BLaER1 (cell line): ENCODE measurements around the gene ADCY9.

Experiments
- H3K27ac ChIP-seq: shearing (Covaris generic); formaldehyde crosslinking; 2 replicates; pipeline ENCODE4 v1.8.1; 2022
- H3K27me3 ChIP-seq: shearing (Covaris generic); formaldehyde crosslinking; 2 replicates; pipeline ENCODE4 v1.8.1; 2022
- H3K36me3 ChIP-seq: shearing (Covaris generic); formaldehyde crosslinking; 2 replicates; pipeline ENCODE4 v1.8.1; 2022
- H3K4me1 ChIP-seq: shearing (Covaris generic); formaldehyde crosslinking; 2 replicates; pipeline ENCODE4 v1.8.1; 2022
- H3K4me2 ChIP-seq: shearing (Covaris generic); formaldehyde crosslinking; 2 replicates; pipeline ENCODE4 v1.8.1; 2022
- H3K4me3 ChIP-seq: shearing (Covaris generic); formaldehyde crosslinking; 2 replicates; pipeline ENCODE4 v1.8.1; 2022
- H3K9ac ChIP-seq: shearing (Covaris generic); formaldehyde crosslinking; 2 replicates; pipeline ENCODE4 v1.8.1; 2022
- H3K9me3 ChIP-seq: shearing (Covaris generic); formaldehyde crosslinking; 2 replicates; pipeline ENCODE4 v1.8.1; 2022
- H4K20me1 ChIP-seq: shearing (Covaris generic); formaldehyde crosslinking; 2 replicates; pipeline ENCODE4 v1.8.1; 2022
- Cebpa-rat ChIP-seq: shearing (Covaris generic); IDR thresholded peaks from 2 replicates; pipeline ENCODE4 v1.8.1; 2022

The ADCY9 gene

GRCh38 chr16:4142268-4142667, 26.0 kb upstream of the ADCY9 start:
- Histone ChIP-seq H3K36me3 (no peaks in the 10 kb centered on the region), H4K20me1 (no peaks in the 10 kb centered on the region), H3K27ac (no peak overlapping the region), H3K4me3 (no peak overlapping the region), H3K4me1 (peaks cover 31% of the 10 kb centered on the region), H3K9me3 (peaks cover 20% of the 10 kb centered on the region), H3K4me2 (0 out of 2 replicates have a peak overlapping the region, but pooled peaks have one; percentile 5), H3K9ac (no peak overlapping the region), H3K27me3 (no peaks in the 10 kb centered on the region)
- no peak for TF ChIP-seq Cebpa-rat

- H3K4me2 ChIP-seq: no peak overlapping the region
- H3K4me3 ChIP-seq: no peak overlapping the region
- H4K20me1 ChIP-seq: no peaks in the 10 kb centered on the region
- H3K27me3 ChIP-seq: no peaks in the 10 kb centered on the region
- no peak for TF ChIP-seq Cebpa-rat
- no peaks in the 10 kb centered on the region for H3K36me3 ChIP-seq
- H3K9me3 ChIP-seq: peaks cover 15% of the 10 kb centered on the region; the same call in 1 of the 2 replicates
- 0 out of 2 replicates have a peak overlapping the region, but pooled peaks have one; percentile 69 for H3K27ac ChIP-seq
- peaks cover 31% of the 10 kb centered on the region for H3K4me1 ChIP-seq
- no peak overlapping the region for H3K9ac ChIP-seq
Observed at GRCh38 chr16:4141604-4142003, 25.4 kb upstream of the ADCY9 start.

GRCh38 chr16:4140652-4141051, 24.4 kb upstream of the ADCY9 start:
- H3K9ac ChIP-seq: no peak overlapping the region; the same call in 1 of the 2 replicates
- TF ChIP-seq Cebpa-rat: no peak
- H3K4me2 ChIP-seq: peak overlapping the region; percentile 31; the same call in 1 of the 2 replicates
- peak overlapping the region; percentile 69 for H3K27ac ChIP-seq
- no peak overlapping the region for H3K4me3 ChIP-seq
- H4K20me1 ChIP-seq: no peaks in the 10 kb centered on the region
- no peaks in the 10 kb centered on the region for H3K36me3 ChIP-seq
- H3K27me3 ChIP-seq: no peaks in the 10 kb centered on the region
- H3K4me1 ChIP-seq: peaks cover 24% of the 10 kb centered on the region
- peaks cover 15% of the 10 kb centered on the region; the same call in 1 of the 2 replicates for H3K9me3 ChIP-seq

GRCh38 chr16:4139968-4140367, 23.7 kb upstream of the ADCY9 start:
- Histone ChIP-seq H4K20me1 (no peaks in the 10 kb centered on the region), H3K36me3 (no peaks in the 10 kb centered on the region), H3K4me1 (peaks cover 24% of the 10 kb centered on the region), H3K9ac (no peak overlapping the region), H3K4me3 (no peak overlapping the region), H3K4me2 (no peak overlapping the region), H3K27me3 (no peaks in the 10 kb centered on the region), H3K9me3 (peaks cover 15% of the 10 kb centered on the region; the same call in 1 of the 2 replicates), H3K27ac (peak overlapping the region; percentile 69)
- no peak for TF ChIP-seq Cebpa-rat

GRCh38 chr16:4138713-4139112, 22.5 kb upstream of the ADCY9 start:
- H3K4me2 ChIP-seq: no peak overlapping the region
- H3K27ac ChIP-seq: no peak overlapping the region
- no peak overlapping the region for H3K9ac ChIP-seq
- TF ChIP-seq Cebpa-rat: no peak
- no peaks in the 10 kb centered on the region for H3K27me3 ChIP-seq
- no peak overlapping the region for H3K4me3 ChIP-seq
- no peaks in the 10 kb centered on the region for H3K36me3 ChIP-seq
- H4K20me1 ChIP-seq: no peaks in the 10 kb centered on the region
- peaks cover 24% of the 10 kb centered on the region for H3K4me1 ChIP-seq
- peaks cover 15% of the 10 kb centered on the region; the same call in 1 of the 2 replicates for H3K9me3 ChIP-seq

- Histone ChIP-seq H3K27me3 (no peaks in the 10 kb centered on the region), H3K36me3 (no peaks in the 10 kb centered on the region), H3K9me3 (peaks cover 15% of the 10 kb centered on the region; the same call in 1 of the 2 replicates), H3K27ac (no peak overlapping the region), H3K9ac (no peak overlapping the region), H3K4me3 (no peak overlapping the region), H3K4me2 (no peak overlapping the region), H3K4me1 (peaks cover 27% of the 10 kb centered on the region), H4K20me1 (no peaks in the 10 kb centered on the region)
- TF ChIP-seq Cebpa-rat: no peak
Observed at GRCh38 chr16:4137438-4137837, 21.2 kb upstream of the ADCY9 start.

- TF ChIP-seq Cebpa-rat: no peak
- no peaks in the 10 kb centered on the region for H3K36me3 ChIP-seq
- H4K20me1 ChIP-seq: no peaks in the 10 kb centered on the region
- H3K4me3 ChIP-seq: no peak overlapping the region
- H3K9ac ChIP-seq: no peak overlapping the region
- peaks cover 15% of the 10 kb centered on the region; the same call in 1 of the 2 replicates for H3K9me3 ChIP-seq
- H3K4me1 ChIP-seq: peaks cover 18% of the 10 kb centered on the region
- no peak overlapping the region for H3K27ac ChIP-seq
- H3K4me2 ChIP-seq: no peak overlapping the region
- no peaks in the 10 kb centered on the region for H3K27me3 ChIP-seq
Observed at GRCh38 chr16:4136229-4136813, 20.1 kb upstream of the ADCY9 start.

- no peak overlapping the region for H3K4me2 ChIP-seq
- no peak overlapping the region for H3K27ac ChIP-seq
- H3K9me3 ChIP-seq: peaks cover 15% of the 10 kb centered on the region; the same call in 1 of the 2 replicates
- H4K20me1 ChIP-seq: no peaks in the 10 kb centered on the region
- TF ChIP-seq Cebpa-rat: no peak
- no peak overlapping the region for H3K4me3 ChIP-seq
- no peaks in the 10 kb centered on the region for H3K36me3 ChIP-seq
- H3K27me3 ChIP-seq: no peaks in the 10 kb centered on the region
- H3K9ac ChIP-seq: no peak overlapping the region
- peaks cover 10% of the 10 kb centered on the region for H3K4me1 ChIP-seq
Observed at GRCh38 chr16:4135537-4135936, 19.3 kb upstream of the ADCY9 start.

- Histone ChIP-seq H4K20me1 (no peaks in the 10 kb centered on the region), H3K27me3 (no peaks in the 10 kb centered on the region), H3K9ac (no peak overlapping the region)
Observed at GRCh38 chr16:4133897-4134372, 17.7 kb upstream of the ADCY9 start.

GRCh38 chr16:4131621-4132020, 15.4 kb upstream of the ADCY9 start:
- Histone ChIP-seq H3K4me3 (no peak overlapping the region), H3K9ac (no peak overlapping the region)
- TF ChIP-seq Cebpa-rat: no peak

More at GRCh38 chr16:4133897-4134372, 17.7 kb upstream of the ADCY9 start:
- H3K9me3 ChIP-seq: 0 out of 2 replicates have a peak, but pooled peaks cover 3% of the 10 kb centered on the region
- no peak overlapping the region for H3K4me3 ChIP-seq
- TF ChIP-seq Cebpa-rat: no peak
- H3K4me2 ChIP-seq: no peak overlapping the region
- H3K4me1 ChIP-seq: peaks cover 6% of the 10 kb centered on the region; the same call in 1 of the 2 replicates
- no peak overlapping the region for H3K27ac ChIP-seq
- H3K36me3 ChIP-seq: no peaks in the 10 kb centered on the region

More at GRCh38 chr16:4131621-4132020, 15.4 kb upstream of the ADCY9 start:
- Histone ChIP-seq H3K4me2 (no peak overlapping the region), H3K27ac (no peak overlapping the region), H4K20me1 (no peaks in the 10 kb centered on the region), H3K36me3 (no peaks in the 10 kb centered on the region), H3K9me3 (no peaks in the 10 kb centered on the region), H3K4me1 (peaks cover 6% of the 10 kb centered on the region; the same call in 1 of the 2 replicates), H3K27me3 (no peaks in the 10 kb centered on the region)
